K562 (cell line): ENCODE results near the gene POM121L12. TPM values are rescaled to one million over a fixed set of nuclear protein-coding genes. Genes with fewer than 3 reads are reported as not detected.

Experiments
- ATAC-seq: fragments of 200-7000 bp; cut with Tn5 transposase; 3 replicates; pipeline ENCODE4 v1.9.1; 2020; ENCODE audit warnings: moderate library complexity
- BruUV-seq: library from RNA; stranded (reverse); fragments of 400-500 nt; replicated peaks from 2 replicates; lab custom pipeline; 2021; lab: Mats Ljungman, UMichigan
- CTCF ChIA-PET: fragments of 300-600 bp; formaldehyde crosslinking; extraction: SDS; loops from one replicate; lab custom pipeline; 2021; ENCODE audit warnings: low intra/inter-chr PET ratio; lab: Yijun Ruan, JAX
- POLR2A ChIA-PET: fragments of 300-600, 350-650 bp; sonication (Branson Sonifier 250); formaldehyde crosslinking; extraction: SDS; loops from one replicate; lab custom pipeline; 2021; ENCODE audit warnings: antibody characterized with exemption, inconsistent platforms; lab: Yijun Ruan, JAX
- DNase-seq, 4 experiments: peaks; one replicate each; pipeline versions ENCODE4 v3.0.0 to v3.0.0-alpha.2; 2011 to 2018; ENCODE audit warnings: low spot score in 3 of 4, mixed read lengths in 3 of 4; ENCODE audit errors: extremely low read depth in 1 of 4
- FAIRE-seq: peaks from 2 replicates; lab custom pipeline; 2011; peaks lifted over from hg19 to GRCh38; lab: Jason Lieb, UNC
- H2AFZ ChIP-seq: 2 replicates; pipeline ENCODE4 v1.6.0; 2011; ENCODE audit warnings: low read depth, low read length, control low read depth, inconsistent platforms
- H3K27ac ChIP-seq: fragments of 200-600 bp; 3 replicates; pipeline ENCODE4 v1.8.0; 2011; ENCODE audit warnings: low read depth, mild to moderate bottlenecking, control low read depth, inconsistent platforms, low read length, moderate library complexity, mixed read lengths; ENCODE audit errors: extremely low read depth
- H3K27me3 ChIP-seq, 2 experiments: fragments of 300-600 bp in 1 of 2; 2 replicates in 1 of 2; 3 replicates in 1 of 2; pipeline versions ENCODE4 v1.6.0 to v1.8.0; 2011; ENCODE audit warnings: inconsistent platforms in 2 of 2, low read length in 2 of 2, mild to moderate bottlenecking in 1 of 2, mixed read lengths in 1 of 2, moderate library complexity in 1 of 2; ENCODE audit not compliant: control insufficient read depth in 2 of 2, insufficient read depth in 2 of 2
- H3K36me3 ChIP-seq: fragments of 300-600 bp; 3 replicates; pipeline ENCODE4 v1.8.0; 2011; ENCODE audit warnings: mild to moderate bottlenecking, low read length, inconsistent platforms; ENCODE audit not compliant: control insufficient read depth, insufficient read depth
- H3K4me1 ChIP-seq, 2 experiments: fragments of 200-600 bp in 1 of 2; replicated peaks in 1 of 2; 2 replicates in 1 of 2; 3 replicates in 1 of 2; pipeline versions ENCODE4 v1.5.1 to v1.8.0; 2011; ENCODE audit warnings: inconsistent platforms in 2 of 2, low read length in 2 of 2, mild to moderate bottlenecking in 1 of 2, mixed read lengths in 1 of 2, moderate library complexity in 1 of 2; ENCODE audit not compliant: control insufficient read depth in 2 of 2, insufficient read depth in 2 of 2
- H3K4me2 ChIP-seq: 2 replicates; pipeline ENCODE4 v1.6.1; 2011; ENCODE audit warnings: low read length, control low read depth, inconsistent platforms, mixed read lengths; ENCODE audit not compliant: insufficient read depth
- H3K4me3 ChIP-seq: fragments of 200-600 bp; sonication (generic), shearing (Covaris generic); 2 replicates; pipeline ENCODE4 v1.5.1; 2016; ENCODE audit warnings: control low read depth, inconsistent platforms
- H3K79me2 ChIP-seq: fragments of 200-600 bp; 3 replicates; pipeline ENCODE4 v1.8.0; 2011; ENCODE audit warnings: low read length, inconsistent platforms; ENCODE audit not compliant: control insufficient read depth, insufficient read depth
- H3K9ac ChIP-seq, 2 experiments: 2 replicates each; pipeline versions ENCODE4 v1.6.0 to v1.6.1; 2011; ENCODE audit warnings: low read depth in 2 of 2, low read length in 2 of 2, control low read depth in 1 of 2, inconsistent platforms in 1 of 2, mild to moderate bottlenecking in 1 of 2, mixed read lengths in 1 of 2; ENCODE audit not compliant: insufficient read depth in 1 of 2
- H3K9me1 ChIP-seq: one replicate; pipeline ENCODE4 v1.6.0; 2011; ENCODE audit warnings: inconsistent platforms, mild to moderate bottlenecking, low read length, moderate library complexity; ENCODE audit not compliant: control insufficient read depth, insufficient read depth
- H3K9me3 ChIP-seq: replicated peaks from 2 replicates; pipeline ENCODE4 v1.5.1; 2011; ENCODE audit warnings: low read depth, low read length, inconsistent platforms; ENCODE audit not compliant: control insufficient read depth, insufficient read depth
- H4K20me1 ChIP-seq: replicated peaks from 2 replicates; pipeline ENCODE4 v1.6.1; 2011; ENCODE audit warnings: low read length, inconsistent platforms, mixed read lengths; ENCODE audit not compliant: control insufficient read depth, insufficient read depth
- BDP1 ChIP-seq: IDR thresholded peaks from 3 replicates; pipeline ENCODE4 v1.6.1; 2011; ENCODE audit not compliant: insufficient read length, insufficient read depth
- MTA1 ChIP-seq: fragments of 450-650 bp; IDR thresholded peaks from 2 replicates; pipeline ENCODE4 v1.6.1; 2017; ENCODE audit warnings: borderline replicate concordance
- NCOA4 ChIP-seq: fragments of 450-650 bp; IDR thresholded peaks from 2 replicates; pipeline ENCODE4 v1.6.1; 2018; ENCODE audit warnings: mild to moderate bottlenecking; ENCODE audit not compliant: partially characterized antibody
- NUFIP1 ChIP-seq: fragments of 450-650 bp; IDR thresholded peaks from 2 replicates; pipeline ENCODE4 v1.6.1; 2018; ENCODE audit not compliant: partially characterized antibody
- PBX2 ChIP-seq, 2 experiments: IDR thresholded peaks in 1 of 2; conservative IDR thresholded peaks in 1 of 2; 2 replicates each; pipeline ENCODE4 v1.6.1; 2016; ENCODE audit warnings: low read depth in 2 of 2, mild to moderate bottlenecking in 1 of 2, missing compliant biosample characterization in 1 of 2, missing genetic modification characterization in 1 of 2, moderate library complexity in 1 of 2
- PPARD ChIP-seq: fragments of 250-450 bp; sonication (Bioruptor Pico); IDR thresholded peaks from 2 replicates; pipeline ENCODE4 v1.8.0; 2022; ENCODE audit warnings: inconsistent platforms, mild to moderate bottlenecking, moderate library complexity
- RAD21 ChIP-seq, 2 experiments: fragments of 250-450 bp in 1 of 2; fragments of 450-650 bp in 1 of 2; sonication (Bioruptor Pico) in 1 of 2; formaldehyde crosslinking in 1 of 2; IDR thresholded peaks in 1 of 2; conservative IDR thresholded peaks in 1 of 2; 2 replicates each; pipeline versions ENCODE4 v1.4.0 to v1.8.0; 2020 to 2022; ENCODE audit warnings: mild to moderate bottlenecking in 2 of 2, moderate library complexity in 1 of 2
- SRSF1 ChIP-seq: fragments of 200-400 bp; formaldehyde crosslinking; IDR thresholded peaks from 2 replicates; pipeline ENCODE4 v1.6.1; 2017; ENCODE audit warnings: mild to moderate bottlenecking, low read depth, low read length, moderate library complexity
- TAL1 ChIP-seq: fragments of 450-650 bp; IDR thresholded peaks from 2 replicates; pipeline ENCODE4 v1.6.1; 2016; ENCODE audit warnings: mild to moderate bottlenecking
- TCFL5 ChIP-seq: fragments of 250-450 bp; sonication (Bioruptor Pico); conservative IDR thresholded peaks from 2 replicates; pipeline ENCODE4 v1.6.1; 2021; ENCODE audit warnings: mild to moderate bottlenecking, moderate library complexity, matching md5 sums
- ZNF583 ChIP-seq: fragments of 250-450 bp; sonication (Bioruptor Pico); IDR thresholded peaks from 2 replicates; pipeline ENCODE4 v1.4.0; 2020
- WGBS: fragments of 100-300 bp; shearing (Covaris generic); methylation state at CpG from one replicate; pipeline ENCODE4 v1.1.6; 2016; ENCODE audit warnings: low coverage, mixed read lengths; ENCODE audit not compliant: insufficient coverage; ENCODE audit errors: missing lambda C conversion rate; 5-methylcytosine and 5-hydroxymethylcytosine counted together
- in situ Hi-C: fragments of 300-500 bp; cut with MboI; formaldehyde crosslinking; loops from 4 replicates; pipeline ENCODE4 v1.15.0; 2018; ENCODE audit warnings: inconsistent platforms, mixed read lengths
- intact Hi-C: fragments of 100-400 bp; cut with micrococcal nuclease; formaldehyde crosslinking; loops from 2 replicates; pipeline ENCODE4 v1.14.2; 2022
- polyA plus RNA-seq, 8 experiments: library from polyadenylated mRNA; depleted of rRNA in 4 of 8; stranded (reverse) in 5 of 8; unstranded in 3 of 8; fragments of >200 nt; fragmentation: Nextera tagmentation in 2 of 8; fragmentation: Illumina TruSeq in 1 of 8; extraction: Ambion mirVana in 2 of 8; extraction: Trizol in 1 of 8; gene quantifications; 2 replicates each; pipeline versions ENCODE4 v1.2.1 to v1.2.3, GENCODE V29; 2011 to 2014; ENCODE audit warnings: inconsistent platforms in 1 of 8, missing spikeins in 1 of 8
- total RNA-seq, 7 experiments: library from RNA; depleted of rRNA in 6 of 7; stranded (reverse); fragments of >200 nt in 6 of 7; fragmentation: Illumina TruSeq in 2 of 7; extraction: Trizol in 2 of 7; gene quantifications; 2 replicates each; pipeline versions ENCODE4 v1.2.1 to v1.2.3, GENCODE V29; 2011 to 2021; ENCODE audit warnings: low replicate concordance in 1 of 7
- TF ChIP-seq, protein P1 (sequence below): fragments of 450-650 bp; IDR thresholded peaks from 2 replicates; pipeline ENCODE4 v1.6.1; 2018; ENCODE audit not compliant: partially characterized antibody
- TF ChIP-seq, protein P2 (sequence below): fragments of 450-650 bp; formaldehyde crosslinking; IDR thresholded peaks from 2 replicates; pipeline ENCODE4 v1.4.0; 2020; ENCODE audit warnings: mild to moderate bottlenecking, mixed read lengths
- TF ChIP-seq, protein P3 (sequence below): fragments of 450-650 bp; IDR thresholded peaks from 2 replicates; pipeline ENCODE4 v1.6.1; 2016; ENCODE audit warnings: missing biosample characterization, missing genetic modification characterization

Gene POM121L12
- total and polyA plus RNA-seq, 9 of the 15 experiments (the other 6 are each of a cell fraction or from before 2014, with no cell fraction given) = not detected

DNA sequence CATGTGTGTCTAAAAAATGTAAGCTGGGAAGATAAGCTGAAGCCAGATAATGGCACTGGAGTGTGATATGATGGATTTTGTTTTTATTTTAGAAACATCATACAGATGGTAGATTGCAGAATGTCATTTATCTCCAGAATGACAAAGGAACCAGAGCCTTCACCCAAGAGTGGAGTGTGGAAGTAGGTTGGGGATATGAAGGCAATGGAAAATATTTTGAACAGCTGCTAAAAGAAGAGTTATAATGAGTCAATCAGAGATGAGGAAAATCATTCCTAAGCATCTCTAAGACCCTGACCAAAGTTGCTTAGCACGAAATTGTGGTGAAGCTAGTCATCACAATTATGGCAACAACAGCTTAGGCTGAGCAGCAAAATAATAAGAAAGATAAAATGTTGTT, 39.8 kb upstream of the POM121L12 start:
- H3K4me2 ChIP-seq = no peak overlapping the region
- no TSS peak for BruUV-seq
- no peaks in the 10 kb centered on the region for H3K27me3 ChIP-seq
- no peak for TF ChIP-seq MTA1
- no peak for TF ChIP-seq NUFIP1
- TF ChIP-seq, protein P1, sequence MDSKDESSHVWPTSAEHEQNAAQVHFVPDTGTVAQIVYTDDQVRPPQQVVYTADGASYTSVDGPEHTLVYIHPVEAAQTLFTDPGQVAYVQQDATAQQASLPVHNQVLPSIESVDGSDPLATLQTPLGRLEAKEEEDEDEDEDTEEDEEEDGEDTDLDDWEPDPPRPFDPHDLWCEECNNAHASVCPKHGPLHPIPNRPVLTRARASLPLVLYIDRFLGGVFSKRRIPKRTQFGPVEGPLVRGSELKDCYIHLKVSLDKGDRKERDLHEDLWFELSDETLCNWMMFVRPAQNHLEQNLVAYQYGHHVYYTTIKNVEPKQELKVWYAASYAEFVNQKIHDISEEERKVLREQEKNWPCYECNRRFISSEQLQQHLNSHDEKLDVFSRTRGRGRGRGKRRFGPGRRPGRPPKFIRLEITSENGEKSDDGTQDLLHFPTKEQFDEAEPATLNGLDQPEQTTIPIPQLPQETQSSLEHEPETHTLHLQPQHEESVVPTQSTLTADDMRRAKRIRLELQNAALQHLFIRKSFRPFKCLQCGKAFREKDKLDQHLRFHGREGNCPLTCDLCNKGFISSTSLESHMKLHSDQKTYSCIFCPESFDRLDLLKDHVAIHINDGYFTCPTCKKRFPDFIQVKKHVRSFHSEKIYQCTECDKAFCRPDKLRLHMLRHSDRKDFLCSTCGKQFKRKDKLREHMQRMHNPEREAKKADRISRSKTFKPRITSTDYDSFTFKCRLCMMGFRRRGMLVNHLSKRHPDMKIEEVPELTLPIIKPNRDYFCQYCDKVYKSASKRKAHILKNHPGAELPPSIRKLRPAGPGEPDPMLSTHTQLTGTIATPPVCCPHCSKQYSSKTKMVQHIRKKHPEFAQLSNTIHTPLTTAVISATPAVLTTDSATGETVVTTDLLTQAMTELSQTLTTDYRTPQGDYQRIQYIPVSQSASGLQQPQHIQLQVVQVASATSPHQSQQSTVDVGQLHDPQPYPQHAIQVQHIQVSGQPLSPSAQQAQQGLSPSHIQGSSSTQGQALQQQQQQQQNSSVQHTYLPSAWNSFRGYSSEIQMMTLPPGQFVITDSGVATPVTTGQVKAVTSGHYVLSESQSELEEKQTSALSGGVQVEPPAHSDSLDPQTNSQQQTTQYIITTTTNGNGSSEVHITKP = no peak
- TF ChIP-seq RAD21 (CRISPR knock-in tag; conservative IDR thresholded peaks at IDR 0.05 in 1 of 2, IDR thresholded peaks at IDR 0.05 in 1 of 2) = no peak
- no peak for TF ChIP-seq PBX2 (CRISPR knock-in tag; IDR thresholded peaks at IDR 0.05; ENCODE audit: low read depth)
- no peak for TF ChIP-seq PBX2 (tag; conservative IDR thresholded peaks at IDR 0.05; ENCODE audit: low read depth)
- TF ChIP-seq NCOA4 = no peak
- TF ChIP-seq, protein P2, sequence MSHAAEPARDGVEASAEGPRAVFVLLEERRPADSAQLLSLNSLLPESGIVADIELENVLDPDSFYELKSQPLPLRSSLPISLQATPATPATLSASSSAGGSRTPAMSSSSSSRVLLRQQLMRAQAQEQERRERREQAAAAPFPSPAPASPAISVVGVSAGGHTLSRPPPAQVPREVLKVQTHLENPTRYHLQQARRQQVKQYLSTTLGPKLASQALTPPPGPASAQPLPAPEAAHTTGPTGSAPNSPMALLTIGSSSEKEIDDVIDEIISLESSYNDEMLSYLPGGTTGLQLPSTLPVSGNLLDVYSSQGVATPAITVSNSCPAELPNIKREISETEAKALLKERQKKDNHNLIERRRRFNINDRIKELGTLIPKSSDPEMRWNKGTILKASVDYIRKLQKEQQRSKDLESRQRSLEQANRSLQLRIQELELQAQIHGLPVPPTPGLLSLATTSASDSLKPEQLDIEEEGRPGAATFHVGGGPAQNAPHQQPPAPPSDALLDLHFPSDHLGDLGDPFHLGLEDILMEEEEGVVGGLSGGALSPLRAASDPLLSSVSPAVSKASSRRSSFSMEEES = no peak
- TF ChIP-seq BDP1 = no peak
- no peak for TF ChIP-seq SRSF1
- TF ChIP-seq TAL1 = no peak
- TF ChIP-seq PPARD (CRISPR knock-in tag) = no peak
- TF ChIP-seq, protein P3, sequence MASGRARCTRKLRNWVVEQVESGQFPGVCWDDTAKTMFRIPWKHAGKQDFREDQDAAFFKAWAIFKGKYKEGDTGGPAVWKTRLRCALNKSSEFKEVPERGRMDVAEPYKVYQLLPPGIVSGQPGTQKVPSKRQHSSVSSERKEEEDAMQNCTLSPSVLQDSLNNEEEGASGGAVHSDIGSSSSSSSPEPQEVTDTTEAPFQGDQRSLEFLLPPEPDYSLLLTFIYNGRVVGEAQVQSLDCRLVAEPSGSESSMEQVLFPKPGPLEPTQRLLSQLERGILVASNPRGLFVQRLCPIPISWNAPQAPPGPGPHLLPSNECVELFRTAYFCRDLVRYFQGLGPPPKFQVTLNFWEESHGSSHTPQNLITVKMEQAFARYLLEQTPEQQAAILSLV (tag) = no peak
- no peak for TF ChIP-seq TCFL5 (CRISPR knock-in tag)
- TF ChIP-seq ZNF583 (CRISPR knock-in tag) = no peak

More for the DNA sequence above, 39.8 kb upstream of the POM121L12 start:
- in situ Hi-C loops (no loop called here), intact Hi-C loops (no loop called here)
- no peak overlapping the region for H3K27ac ChIP-seq
- 8% methylated on average over 1 of the region's 1 CpG for WGBS
- H3K9me3 ChIP-seq = no peaks in the 10 kb centered on the region
- H3K9me1 ChIP-seq = no peaks in the 10 kb centered on the region
- H4K20me1 ChIP-seq = no peaks in the 10 kb centered on the region
- ATAC-seq (no peak), FAIRE-seq (no peak), DNase-seq (no peak)
- no peak overlapping the region for H3K4me3 ChIP-seq
- no peak overlapping the region for H3K9ac ChIP-seq
- no peaks in the 10 kb centered on the region for H3K36me3 ChIP-seq
- CTCF ChIA-PET = no interaction called here
- H2AFZ ChIP-seq = no peak overlapping the region
- H3K79me2 ChIP-seq = no peaks in the 10 kb centered on the region
- no peaks in the 10 kb centered on the region for H3K4me1 ChIP-seq
- POLR2A ChIA-PET = no interaction called here
